Mammary microvascular endothelial cell (primary cell): Measurements from ENCODE around the gene TDRD9. TPM values are rescaled to one million over a fixed set of nuclear protein-coding genes. Genes with fewer than 3 reads are reported as not detected.

Experiments
- total RNA-seq: library from RNA; depleted of rRNA; stranded (reverse); fragments of >200 nt; gene quantifications from 2 replicates; pipeline ENCODE4 v1.2.3, GENCODE V29; 2015

Gene TDRD9, protein sequence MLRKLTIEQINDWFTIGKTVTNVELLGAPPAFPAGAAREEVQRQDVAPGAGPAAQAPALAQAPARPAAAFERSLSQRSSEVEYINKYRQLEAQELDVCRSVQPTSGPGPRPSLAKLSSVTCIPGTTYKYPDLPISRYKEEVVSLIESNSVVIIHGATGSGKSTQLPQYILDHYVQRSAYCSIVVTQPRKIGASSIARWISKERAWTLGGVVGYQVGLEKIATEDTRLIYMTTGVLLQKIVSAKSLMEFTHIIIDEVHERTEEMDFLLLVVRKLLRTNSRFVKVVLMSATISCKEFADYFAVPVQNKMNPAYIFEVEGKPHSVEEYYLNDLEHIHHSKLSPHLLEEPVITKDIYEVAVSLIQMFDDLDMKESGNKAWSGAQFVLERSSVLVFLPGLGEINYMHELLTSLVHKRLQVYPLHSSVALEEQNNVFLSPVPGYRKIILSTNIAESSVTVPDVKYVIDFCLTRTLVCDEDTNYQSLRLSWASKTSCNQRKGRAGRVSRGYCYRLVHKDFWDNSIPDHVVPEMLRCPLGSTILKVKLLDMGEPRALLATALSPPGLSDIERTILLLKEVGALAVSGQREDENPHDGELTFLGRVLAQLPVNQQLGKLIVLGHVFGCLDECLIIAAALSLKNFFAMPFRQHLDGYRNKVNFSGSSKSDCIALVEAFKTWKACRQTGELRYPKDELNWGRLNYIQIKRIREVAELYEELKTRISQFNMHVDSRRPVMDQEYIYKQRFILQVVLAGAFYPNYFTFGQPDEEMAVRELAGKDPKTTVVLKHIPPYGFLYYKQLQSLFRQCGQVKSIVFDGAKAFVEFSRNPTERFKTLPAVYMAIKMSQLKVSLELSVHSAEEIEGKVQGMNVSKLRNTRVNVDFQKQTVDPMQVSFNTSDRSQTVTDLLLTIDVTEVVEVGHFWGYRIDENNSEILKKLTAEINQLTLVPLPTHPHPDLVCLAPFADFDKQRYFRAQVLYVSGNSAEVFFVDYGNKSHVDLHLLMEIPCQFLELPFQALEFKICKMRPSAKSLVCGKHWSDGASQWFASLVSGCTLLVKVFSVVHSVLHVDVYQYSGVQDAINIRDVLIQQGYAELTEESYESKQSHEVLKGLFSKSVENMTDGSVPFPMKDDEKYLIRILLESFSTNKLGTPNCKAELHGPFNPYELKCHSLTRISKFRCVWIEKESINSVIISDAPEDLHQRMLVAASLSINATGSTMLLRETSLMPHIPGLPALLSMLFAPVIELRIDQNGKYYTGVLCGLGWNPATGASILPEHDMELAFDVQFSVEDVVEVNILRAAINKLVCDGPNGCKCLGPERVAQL (N-terminal part only)
- total RNA-seq, result 0.69 and 1.00 TPM in 2 replicates

DNA sequence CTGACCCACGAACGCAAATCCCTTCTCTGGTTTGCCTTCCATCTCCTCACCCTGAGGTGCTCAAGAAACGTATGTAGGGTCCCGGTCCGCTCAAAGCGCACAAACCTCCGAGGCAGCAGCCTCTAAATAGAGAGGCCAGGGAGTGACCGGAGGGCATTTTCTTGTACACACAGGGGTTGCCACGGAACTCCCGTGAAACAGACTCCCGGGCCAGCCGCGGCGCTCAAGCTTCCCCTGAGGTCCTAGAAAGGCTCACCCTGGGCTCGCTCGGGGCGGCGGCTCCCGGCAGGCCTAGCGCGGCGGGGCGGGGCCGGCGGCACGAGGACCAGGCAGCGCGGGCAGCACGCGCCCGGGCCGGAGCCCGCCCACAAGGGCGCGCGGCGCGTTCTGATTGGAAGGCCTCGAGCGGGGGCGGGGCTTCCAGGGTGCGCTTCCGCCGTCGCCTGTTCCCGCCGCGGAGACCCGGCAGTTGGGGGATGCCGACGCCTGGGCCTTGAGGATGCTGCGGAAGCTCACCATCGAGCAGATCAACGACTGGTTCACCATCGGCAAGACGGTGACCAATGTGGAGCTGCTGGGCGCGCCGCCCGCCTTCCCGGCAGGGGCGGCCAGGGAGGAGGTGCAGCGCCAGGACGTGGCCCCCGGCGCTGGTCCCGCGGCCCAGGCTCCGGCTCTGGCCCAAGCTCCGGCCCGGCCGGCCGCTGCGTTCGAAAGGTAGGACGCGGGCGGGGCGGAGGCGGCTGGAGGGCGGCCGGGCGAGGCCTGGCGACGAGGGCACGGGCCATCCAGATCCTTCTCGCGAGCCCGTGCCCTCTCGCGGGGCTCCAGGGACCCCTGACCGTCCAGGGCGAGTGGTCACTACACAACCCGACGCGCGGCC lies at the start of gene TDRD9:
TSS of gene TDRD9 (plus strand) at position 446 of the 880 bp plus-strand sequence. CDS start at position 500, 54 bp downstream.

DNA sequence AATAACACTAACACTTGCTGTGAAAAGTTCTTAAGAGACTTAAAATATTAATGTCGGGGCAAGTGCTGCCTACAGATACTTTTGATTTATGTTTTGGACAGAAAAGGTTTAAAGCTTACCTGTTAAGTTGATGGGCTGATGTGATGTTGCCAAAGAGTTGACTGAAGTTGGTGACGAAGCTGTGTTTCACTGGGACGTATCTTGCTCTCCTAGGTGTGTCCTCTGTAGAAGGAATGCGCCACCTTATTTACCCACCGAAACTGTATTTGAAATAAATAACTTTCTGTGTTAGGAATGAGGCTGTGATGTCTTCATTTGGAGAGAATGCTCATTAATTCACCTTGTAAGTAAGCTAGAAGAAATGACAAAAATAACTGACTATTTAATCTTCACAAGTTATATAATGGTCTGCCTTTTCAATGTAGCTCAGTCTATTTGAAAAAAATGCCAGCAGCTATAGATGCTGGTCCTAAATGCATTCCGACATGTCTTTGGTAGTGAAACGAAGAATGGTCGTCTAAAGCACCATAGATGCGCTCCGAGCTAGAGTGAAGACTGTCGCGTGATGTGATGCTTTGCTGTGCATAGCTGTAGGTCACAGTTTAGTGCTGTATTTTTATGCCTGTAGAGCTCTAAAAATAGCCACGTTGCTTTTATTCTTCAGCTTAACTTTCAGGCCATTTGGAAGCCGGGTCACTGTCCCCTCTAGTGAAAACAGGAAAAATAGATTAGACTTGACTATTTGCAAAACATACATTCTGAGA lies 13.9 kb downstream of the TDRD9 start, which contains the start of gene RD3L:
TSS of gene RD3L (minus strand) at position 557 of the 764 bp plus-strand sequence. CDS start 834 bp downstream, outside the sequence.

DNA sequence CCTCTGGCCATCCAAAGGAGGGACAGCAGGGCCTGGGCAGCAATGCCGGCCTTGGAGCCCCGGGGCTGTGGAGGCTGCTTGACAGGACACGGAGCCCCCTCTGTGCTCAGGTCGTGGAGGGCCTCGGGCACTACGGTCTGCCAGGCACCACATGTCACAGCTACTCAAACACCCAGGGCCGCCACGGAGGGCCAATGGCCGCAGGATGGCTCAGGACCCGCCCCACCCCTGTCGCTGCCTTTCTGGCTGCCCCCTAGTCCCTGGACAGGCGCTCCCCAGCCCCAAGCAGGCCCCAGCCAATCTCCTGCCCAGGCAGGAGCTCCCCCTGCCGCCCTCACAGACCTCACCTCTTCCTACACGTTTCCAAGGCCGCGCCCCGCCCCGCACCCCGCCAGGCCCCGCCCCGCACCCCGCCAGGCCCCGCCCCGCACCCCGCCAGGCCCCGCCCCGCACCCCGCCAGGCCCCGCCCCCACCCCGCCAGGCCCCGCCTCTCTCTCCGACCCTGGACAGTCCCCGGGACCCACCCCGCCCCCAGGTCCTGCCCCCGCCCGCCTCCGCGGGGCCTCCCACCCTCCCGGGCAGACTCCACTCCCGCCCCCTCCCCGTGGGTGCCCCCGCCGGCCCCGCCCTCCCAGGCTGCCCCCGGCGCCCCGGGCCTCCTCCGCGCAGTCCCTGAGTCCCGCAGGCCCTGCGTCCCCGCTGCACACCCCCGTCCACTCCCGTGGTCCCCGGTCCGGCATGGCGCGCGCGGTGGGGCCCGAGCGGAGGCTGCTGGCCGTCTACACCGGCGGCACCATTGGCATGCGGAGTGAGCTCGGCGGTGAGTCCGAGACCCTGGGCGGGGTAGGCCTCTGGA lies 157.0 kb downstream of the TDRD9 start, which contains the start of gene ASPG:
TSS of gene ASPG (plus strand) at position 669 of the 857 bp plus-strand sequence. CDS start at position 740, 71 bp downstream.

Other genes with a start within 250 kb of the TDRD9 start
- gene XRCC3, start 213.0 kb upstream of the TDRD9 start, total RNA-seq, result 24.7 and 32.0 TPM in 2 replicates
- gene ZFYVE21, start 212.6 kb upstream of the TDRD9 start, total RNA-seq, result 77.7 and 90.2 TPM in 2 replicates
- 10.3 and 11.9 TPM in 2 replicates for gene PPP1R13B, start 80.9 kb upstream of the TDRD9 start, total RNA-seq
- gene RD3L, start 14.1 kb downstream of the TDRD9 start, total RNA-seq, result not detected in 2 replicates
- not detected in 2 replicates for gene ASPG, start 157.2 kb downstream of the TDRD9 start, total RNA-seq
- 7.3 and 9.4 TPM in 2 replicates for gene KIF26A, start 210.1 kb downstream of the TDRD9 start, total RNA-seq